GM12878 (cell line): ENCODE data around the gene IQCF6. TPM values are rescaled to one million over a fixed set of nuclear protein-coding genes. Genes with fewer than 3 reads are reported as not detected.

Source experiments
- ATAC-seq: fragments of 200-7000 bp; cut with Tn5 transposase; 3 replicates; pipeline ENCODE4 v1.9.1; 2020; ENCODE audit warnings: mild to moderate bottlenecking, moderate library complexity
- BruUV-seq: library from RNA; stranded (reverse); fragments of 400-500 nt; replicated peaks from 2 replicates; lab custom pipeline; 2021; lab: Mats Ljungman, UMichigan
- CTCF ChIA-PET: fragments of 300-600 bp; sonication (Branson Sonifier 250); formaldehyde crosslinking; extraction: SDS; loops from one replicate; lab custom pipeline; 2021; ENCODE audit warnings: inconsistent platforms; lab: Yijun Ruan, JAX
- POLR2A ChIA-PET: fragments of 350-600 bp; formaldehyde crosslinking; extraction: SDS; loops from one replicate; lab custom pipeline; 2021; ENCODE audit warnings: inconsistent platforms; lab: Charles Lee
- RAD21 ChIA-PET: fragments of 300-600 bp; sonication (Branson Sonifier 250); formaldehyde crosslinking; loops from one replicate; lab custom pipeline; 2023; ENCODE audit warnings: antibody characterized with exemption; ENCODE audit not compliant: unreplicated experiment; lab: Charles Lee
- SMC1A ChIA-PET: fragments of 300-600 bp; sonication (Branson Sonifier 250); formaldehyde crosslinking; loops from one replicate; lab custom pipeline; 2023; ENCODE audit not compliant: unreplicated experiment, uncharacterized antibody; lab: Charles Lee
- DNase-seq: peaks from one replicate; pipeline ENCODE4 v3.0.0-alpha.2; 2011; ENCODE audit warnings: low read depth, low spot score
- FAIRE-seq: peaks from 3 replicates; lab custom pipeline; 2011; peaks lifted over from hg19 to GRCh38; lab: Jason Lieb, UNC
- H2AFZ ChIP-seq: 2 replicates; pipeline ENCODE4 v1.6.0; 2011; ENCODE audit warnings: low read depth, low read length, control low read depth; ENCODE audit not compliant: control insufficient read depth
- H3K27ac ChIP-seq: 2 replicates; pipeline ENCODE4 v1.5.1; 2011; ENCODE audit warnings: control low read depth; ENCODE audit not compliant: control insufficient read depth, insufficient read depth
- H3K27me3 ChIP-seq, 2 experiments: replicated peaks in 1 of 2; 2 replicates each; pipeline versions ENCODE4 v1.6.0 to v1.6.1; 2011; ENCODE audit warnings: low read length in 1 of 2; ENCODE audit not compliant: control insufficient read depth in 2 of 2, insufficient read depth in 2 of 2
- H3K36me3 ChIP-seq, 2 experiments: 2 replicates each; pipeline ENCODE4 v1.5.1; 2011; ENCODE audit warnings: low read length in 1 of 2; ENCODE audit not compliant: control insufficient read depth in 2 of 2, insufficient read depth in 2 of 2
- H3K4me1 ChIP-seq: 2 replicates; pipeline ENCODE4 v1.6.1; 2011; ENCODE audit warnings: mild to moderate bottlenecking, low read length, moderate library complexity, mixed read lengths; ENCODE audit not compliant: control insufficient read depth, insufficient read depth
- H3K4me2 ChIP-seq: 2 replicates; pipeline ENCODE4 v1.6.0; 2011; ENCODE audit warnings: control low read depth; ENCODE audit not compliant: control insufficient read depth, insufficient read depth
- H3K4me3 ChIP-seq: fragments of 200-600 bp; sonication (generic); 2 replicates; pipeline ENCODE4 v1.5.1; 2016
- H3K79me2 ChIP-seq: 2 replicates; pipeline ENCODE4 v1.6.0; 2011; ENCODE audit warnings: low read length; ENCODE audit not compliant: control insufficient read depth, insufficient read depth
- H3K9ac ChIP-seq: 2 replicates; pipeline ENCODE4 v1.8.0; 2011; ENCODE audit warnings: low read length, control low read depth, mixed read lengths; ENCODE audit not compliant: control insufficient read depth, insufficient read depth
- H3K9me3 ChIP-seq: replicated peaks from 3 replicates; pipeline ENCODE4 v1.5.1; 2011; ENCODE audit warnings: mild to moderate bottlenecking, low read length; ENCODE audit not compliant: control insufficient read depth, insufficient read depth
- H4K20me1 ChIP-seq: 2 replicates; pipeline ENCODE4 v1.6.0; 2011; ENCODE audit not compliant: control insufficient read depth, insufficient read depth
- ASH2L ChIP-seq: fragments of 300-600, 200-600 bp; sonication (generic); IDR thresholded peaks from 2 replicates; pipeline ENCODE4 v1.6.1; 2017; ENCODE audit warnings: low read depth, mild to moderate bottlenecking, borderline replicate concordance
- BACH1 ChIP-seq: fragments of 450-650 bp; IDR thresholded peaks from 2 replicates; pipeline ENCODE4 v1.6.1; 2017; ENCODE audit warnings: mild to moderate bottlenecking, borderline replicate concordance
- CHD1 ChIP-seq: IDR thresholded peaks from 2 replicates; pipeline ENCODE4 v1.6.1; 2012; ENCODE audit warnings: low read depth, low read length, improper control_type of control experiment
- ESRRA ChIP-seq: IDR thresholded peaks from 2 replicates; pipeline ENCODE4 v1.6.1; 2012; ENCODE audit warnings: mild to moderate bottlenecking, low read length, improper control_type of control experiment
- HDAC6 ChIP-seq: fragments of 200-600 bp; sonication (generic); IDR thresholded peaks from one replicate; pipeline ENCODE4 v1.8.0; 2017; ENCODE audit warnings: antibody characterized with exemption; ENCODE audit not compliant: unreplicated experiment
- LARP7 ChIP-seq: fragments of 450-650 bp; IDR thresholded peaks from 2 replicates; pipeline ENCODE4 v1.6.1; 2017; ENCODE audit warnings: mild to moderate bottlenecking
- NFYB ChIP-seq: IDR thresholded peaks from 2 replicates; pipeline ENCODE4 v1.6.1; 2011; ENCODE audit warnings: low read depth, mild to moderate bottlenecking, low read length, improper control_type of control experiment, moderate library complexity; ENCODE audit not compliant: insufficient read depth
- PAX5 ChIP-seq: IDR thresholded peaks from 2 replicates; pipeline ENCODE4 v1.6.1; 2011; ENCODE audit warnings: low read depth, low read length, borderline replicate concordance
- SP1 ChIP-seq: IDR thresholded peaks from one replicate; pipeline ENCODE4 v1.6.1; 2011; ENCODE audit warnings: low read depth, low read length
- SPI1 ChIP-seq: IDR thresholded peaks from 2 replicates; pipeline ENCODE4 v1.6.1; 2011; ENCODE audit warnings: low read depth, mild to moderate bottlenecking, low read length, moderate library complexity, borderline replicate concordance; ENCODE audit not compliant: insufficient read depth
- SRF ChIP-seq, 2 experiments: IDR thresholded peaks; 2 replicates each; pipeline ENCODE4 v1.6.1; 2011; ENCODE audit warnings: low read depth in 2 of 2, low read length in 2 of 2, mild to moderate bottlenecking in 1 of 2, moderate library complexity in 1 of 2
- STAT1 ChIP-seq: fragments of 450-650 bp; conservative IDR thresholded peaks from 2 replicates; pipeline ENCODE4 v1.6.1; 2014; ENCODE audit warnings: antibody characterized with exemption, mild to moderate bottlenecking
- SUPT20H ChIP-seq: IDR thresholded peaks from 2 replicates; pipeline ENCODE4 v1.6.1; 2011; ENCODE audit warnings: low read depth, mild to moderate bottlenecking, low read length, moderate library complexity, borderline replicate concordance; ENCODE audit not compliant: control insufficient read depth
- WGBS: methylation state at CpG from one replicate; pipeline ENCODE4 v1.1.6; 2016; ENCODE audit warnings: low lambda C conversion rate; ENCODE audit not compliant: insufficient replicate concordance, insufficient coverage; ENCODE audit errors: missing lambda C conversion rate; 5-methylcytosine and 5-hydroxymethylcytosine counted together
- in situ Hi-C: fragments of 300-500 bp; cut with MboI; formaldehyde crosslinking; loops from 9 replicates; pipeline ENCODE4 v1.14.3; 2018; ENCODE audit warnings: mixed read lengths
- intact Hi-C: fragments of 100-400 bp; cut with micrococcal nuclease; formaldehyde crosslinking; loops from one replicate; pipeline ENCODE4 v1.14.2; 2022; ENCODE audit not compliant: unreplicated experiment
- polyA plus RNA-seq, 11 experiments: library from polyadenylated mRNA; depleted of rRNA in 4 of 11; unstranded in 6 of 11; stranded (reverse) in 5 of 11; fragments of >200 nt; fragmentation: Nextera tagmentation in 4 of 11; fragmentation: Illumina TruSeq in 1 of 11; extraction: Ambion mirVana in 4 of 11; extraction: Trizol in 1 of 11; gene quantifications; 1 replicate in 1 of 11; 2 replicates in 10 of 11; pipeline versions ENCODE4 v1.2.1 to v1.2.3, GENCODE V29; 2011 to 2016; ENCODE audit warnings: inconsistent platforms in 2 of 11, missing spikeins in 2 of 11, low read depth in 1 of 11
- total RNA-seq, 4 experiments: library from RNA; depleted of rRNA in 3 of 4; stranded (reverse); fragments of >200 nt in 3 of 4; fragmentation: Illumina TruSeq in 1 of 4; extraction: Trizol in 1 of 4; gene quantifications; 2 replicates each; pipeline versions ENCODE4 v1.2.1 to v1.2.3, GENCODE V29; 2013 to 2021
- TF ChIP-seq, protein P1 (sequence below): fragments of 450-650 bp; IDR thresholded peaks from 2 replicates; pipeline ENCODE4 v1.6.1; 2016; ENCODE audit warnings: mild to moderate bottlenecking
- TF ChIP-seq, protein P2 (sequence below): IDR thresholded peaks from 2 replicates; pipeline ENCODE4 v1.6.1; 2012; ENCODE audit warnings: low read depth, low read length, improper control_type of control experiment
- TF ChIP-seq, protein P3 (sequence below): IDR thresholded peaks from 2 replicates; pipeline ENCODE4 v1.6.1; 2011; ENCODE audit warnings: low read depth, mild to moderate bottlenecking, low read length, moderate library complexity, borderline replicate concordance; ENCODE audit errors: extremely low read depth
- TF ChIP-seq, protein P4 (sequence below): fragments of 450-650 bp; IDR thresholded peaks from 2 replicates; pipeline ENCODE4 v1.6.1; 2018; ENCODE audit warnings: borderline replicate concordance, mild to moderate bottlenecking; ENCODE audit not compliant: partially characterized antibody

The IQCF6 gene
- total and polyA plus RNA-seq, 10 of the 15 experiments (the other 5 are each of a cell fraction or from before 2014, with no cell fraction given) = not detected

DNA sequence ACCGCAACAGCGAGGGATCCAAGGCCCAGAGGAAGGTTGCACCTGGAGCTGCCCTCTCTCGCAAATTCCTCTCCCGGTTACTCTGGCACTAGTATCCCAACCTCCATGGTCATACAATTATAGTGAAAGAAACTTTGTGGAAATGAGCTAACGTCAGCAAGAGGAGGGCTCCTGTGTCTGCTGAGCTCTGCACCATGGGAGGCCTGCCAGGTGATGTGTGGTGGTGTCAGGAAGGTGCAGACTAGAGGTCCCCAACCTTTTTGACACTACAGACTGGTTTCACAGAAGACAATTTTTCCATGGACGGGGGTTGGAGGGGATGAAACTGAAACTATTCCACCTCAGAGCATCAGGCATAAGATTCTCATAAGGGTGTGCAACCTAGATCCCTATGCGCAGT lies 13.2 kb upstream of the IQCF6 start (continued):
- no peak for TF ChIP-seq SP1
- no peak for TF ChIP-seq ESRRA
- no peak for TF ChIP-seq SPI1
- no peak for TF ChIP-seq HDAC6

DNA sequence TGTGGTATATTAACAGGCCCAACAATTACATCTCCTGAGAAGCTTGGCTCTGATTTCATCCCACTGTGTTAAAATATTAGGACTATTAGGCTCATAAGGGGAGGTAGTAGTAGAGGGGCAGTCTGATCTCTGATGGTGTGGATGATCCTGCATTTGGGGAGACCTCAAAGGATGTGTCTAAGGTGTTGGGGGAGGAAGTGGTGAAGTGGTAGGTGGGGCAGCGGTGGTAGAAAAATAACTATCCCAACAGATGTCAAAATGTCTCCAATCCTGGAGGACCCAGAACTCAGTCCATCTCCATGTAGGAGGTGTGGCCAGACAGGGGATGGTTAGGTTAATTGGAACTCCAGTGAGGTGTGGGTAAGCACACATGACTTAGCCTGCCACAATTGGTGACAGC lies 10.4 kb upstream of the IQCF6 start:
- no peak overlapping the region for H2AFZ ChIP-seq
- no peaks in the 10 kb centered on the region for H3K79me2 ChIP-seq
- intact Hi-C loops = no loop called here
- peaks cover 0 to 2% of the 10 kb centered on the region in 2 experiments; a peak in 1 of 4 replicates for H3K27me3 ChIP-seq
- SMC1A ChIA-PET = no interaction called here
- FAIRE-seq (no peak), ATAC-seq (no peak), DNase-seq (no peak)
- CTCF ChIA-PET = interaction anchor here (0.9 to 1.7 kb wide), 2 partner anchors 10 to 70 kb away, joined by 3 to 4 read pairs; no protein-coding TSS in a partner anchor
- no peak overlapping the region for H3K27ac ChIP-seq
- no peaks in the 10 kb centered on the region for H3K9me3 ChIP-seq
- POLR2A ChIA-PET = interaction anchor here (1.6 kb wide), 1 partner anchor 10 kb away, joined by 3 read pairs; the partner anchor contains the start of gene IQCF6
- no peaks in the 10 kb centered on the region for H3K36me3 ChIP-seq
- no peaks in the 10 kb centered on the region for H3K4me1 ChIP-seq
- no peak overlapping the region for H3K4me2 ChIP-seq
- WGBS = 45% methylated on average over 1 of the region's 1 CpG
- in situ Hi-C loops = no loop called here
- no peak overlapping the region for H3K4me3 ChIP-seq
- no TSS peak for BruUV-seq
- H4K20me1 ChIP-seq = no peaks in the 10 kb centered on the region
- H3K9ac ChIP-seq = no peak overlapping the region
- RAD21 ChIA-PET = no interaction called here
- TF ChIP-seq ASH2L = no peak
- no peak for TF ChIP-seq PAX5
- no peak for TF ChIP-seq CHD1
- no peak for TF ChIP-seq STAT1
- TF ChIP-seq, protein P1, sequence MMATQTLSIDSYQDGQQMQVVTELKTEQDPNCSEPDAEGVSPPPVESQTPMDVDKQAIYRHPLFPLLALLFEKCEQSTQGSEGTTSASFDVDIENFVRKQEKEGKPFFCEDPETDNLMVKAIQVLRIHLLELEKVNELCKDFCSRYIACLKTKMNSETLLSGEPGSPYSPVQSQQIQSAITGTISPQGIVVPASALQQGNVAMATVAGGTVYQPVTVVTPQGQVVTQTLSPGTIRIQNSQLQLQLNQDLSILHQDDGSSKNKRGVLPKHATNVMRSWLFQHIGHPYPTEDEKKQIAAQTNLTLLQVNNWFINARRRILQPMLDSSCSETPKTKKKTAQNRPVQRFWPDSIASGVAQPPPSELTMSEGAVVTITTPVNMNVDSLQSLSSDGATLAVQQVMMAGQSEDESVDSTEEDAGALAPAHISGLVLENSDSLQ = no peak
- TF ChIP-seq, protein P2, sequence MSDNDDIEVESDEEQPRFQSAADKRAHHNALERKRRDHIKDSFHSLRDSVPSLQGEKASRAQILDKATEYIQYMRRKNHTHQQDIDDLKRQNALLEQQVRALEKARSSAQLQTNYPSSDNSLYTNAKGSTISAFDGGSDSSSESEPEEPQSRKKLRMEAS = no peak
- TF ChIP-seq, protein P3, sequence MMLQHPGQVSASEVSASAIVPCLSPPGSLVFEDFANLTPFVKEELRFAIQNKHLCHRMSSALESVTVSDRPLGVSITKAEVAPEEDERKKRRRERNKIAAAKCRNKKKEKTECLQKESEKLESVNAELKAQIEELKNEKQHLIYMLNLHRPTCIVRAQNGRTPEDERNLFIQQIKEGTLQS = no peak
- no peak for TF ChIP-seq SUPT20H
- TF ChIP-seq SRF (IDR thresholded peaks at IDR 0.05; ENCODE audit: low read depth in 2 of 2, low read length in 2 of 2) = no peak
- no peak for TF ChIP-seq BACH1
- TF ChIP-seq NFYB = no peak
- TF ChIP-seq LARP7 = no peak
- TF ChIP-seq, protein P4, sequence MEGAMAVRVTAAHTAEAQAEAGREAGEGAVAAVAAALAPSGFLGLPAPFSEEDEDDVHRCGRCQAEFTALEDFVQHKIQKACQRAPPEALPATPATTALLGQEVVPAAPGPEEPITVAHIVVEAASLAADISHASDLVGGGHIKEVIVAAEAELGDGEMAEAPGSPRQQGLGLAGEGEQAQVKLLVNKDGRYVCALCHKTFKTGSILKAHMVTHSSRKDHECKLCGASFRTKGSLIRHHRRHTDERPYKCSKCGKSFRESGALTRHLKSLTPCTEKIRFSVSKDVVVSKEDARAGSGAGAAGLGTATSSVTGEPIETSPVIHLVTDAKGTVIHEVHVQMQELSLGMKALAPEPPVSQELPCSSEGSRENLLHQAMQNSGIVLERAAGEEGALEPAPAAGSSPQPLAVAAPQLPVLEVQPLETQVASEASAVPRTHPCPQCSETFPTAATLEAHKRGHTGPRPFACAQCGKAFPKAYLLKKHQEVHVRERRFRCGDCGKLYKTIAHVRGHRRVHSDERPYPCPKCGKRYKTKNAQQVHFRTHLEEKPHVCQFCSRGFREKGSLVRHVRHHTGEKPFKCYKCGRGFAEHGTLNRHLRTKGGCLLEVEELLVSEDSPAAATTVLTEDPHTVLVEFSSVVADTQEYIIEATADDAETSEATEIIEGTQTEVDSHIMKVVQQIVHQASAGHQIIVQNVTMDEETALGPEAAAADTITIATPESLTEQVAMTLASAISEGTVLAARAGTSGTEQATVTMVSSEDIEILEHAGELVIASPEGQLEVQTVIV = no peak
